Ovary (tissue), 3 donors: ENCODE data around the gene CHRM5.

Experiments
- EP300 ChIP-seq: sonication (generic); formaldehyde crosslinking; IDR thresholded peaks from one replicate; pipeline ENCODE4 v1.6.1; 2017; ENCODE audit warnings: antibody characterized with exemption
- POLR2A ChIP-seq: fragments of 450-650 bp; IDR thresholded peaks from one replicate; pipeline ENCODE4 v1.6.1; 2017; ENCODE audit warnings: antibody characterized with exemption, mild to moderate bottlenecking, moderate library complexity
- TF ChIP-seq, protein P1 (sequence below), 3 donors: fragments of 450-650 bp in 2 of 3; fragments of 200-600 bp in 1 of 3; IDR thresholded peaks; one replicate each; pipeline versions ENCODE4 v1.5.1 to v1.8.0; 2016 to 2022; ENCODE audit warnings: antibody characterized with exemption in 3 of 3, mild to moderate bottlenecking in 1 of 3
- donor health status: DM: no; HTN: no; CAD: no.

DNA sequence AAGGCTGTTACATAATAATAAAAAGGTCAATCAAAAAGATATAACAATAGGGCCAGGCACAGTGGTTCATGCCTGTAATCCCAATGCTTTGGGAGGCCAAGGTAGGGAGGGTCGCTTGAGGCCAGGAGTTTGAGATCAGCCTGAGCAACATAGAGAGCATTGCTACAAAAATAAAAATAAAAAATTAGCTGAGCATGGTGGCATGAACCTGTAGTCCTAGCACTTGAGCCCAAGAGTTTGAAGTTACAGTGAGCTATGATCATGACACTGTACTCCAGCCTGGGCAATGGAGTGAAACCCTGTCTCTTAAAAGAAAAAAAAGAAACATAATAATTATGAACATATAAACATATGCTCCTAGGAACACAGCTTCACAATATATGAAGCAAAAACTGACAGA lies 41.4 kb downstream of the CHRM5 start:
- TF ChIP-seq, protein P1, sequence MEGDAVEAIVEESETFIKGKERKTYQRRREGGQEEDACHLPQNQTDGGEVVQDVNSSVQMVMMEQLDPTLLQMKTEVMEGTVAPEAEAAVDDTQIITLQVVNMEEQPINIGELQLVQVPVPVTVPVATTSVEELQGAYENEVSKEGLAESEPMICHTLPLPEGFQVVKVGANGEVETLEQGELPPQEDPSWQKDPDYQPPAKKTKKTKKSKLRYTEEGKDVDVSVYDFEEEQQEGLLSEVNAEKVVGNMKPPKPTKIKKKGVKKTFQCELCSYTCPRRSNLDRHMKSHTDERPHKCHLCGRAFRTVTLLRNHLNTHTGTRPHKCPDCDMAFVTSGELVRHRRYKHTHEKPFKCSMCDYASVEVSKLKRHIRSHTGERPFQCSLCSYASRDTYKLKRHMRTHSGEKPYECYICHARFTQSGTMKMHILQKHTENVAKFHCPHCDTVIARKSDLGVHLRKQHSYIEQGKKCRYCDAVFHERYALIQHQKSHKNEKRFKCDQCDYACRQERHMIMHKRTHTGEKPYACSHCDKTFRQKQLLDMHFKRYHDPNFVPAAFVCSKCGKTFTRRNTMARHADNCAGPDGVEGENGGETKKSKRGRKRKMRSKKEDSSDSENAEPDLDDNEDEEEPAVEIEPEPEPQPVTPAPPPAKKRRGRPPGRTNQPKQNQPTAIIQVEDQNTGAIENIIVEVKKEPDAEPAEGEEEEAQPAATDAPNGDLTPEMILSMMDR (IDR thresholded peaks at IDR 0.05), result no peak
- no peak for TF ChIP-seq POLR2A
- TF ChIP-seq EP300, result no peak
